GM12892 (cell line): ENCODE data around the gene BASP1.
A peak's percentile ranks its signal among the peaks of the same experiment; 100 is the strongest.

ENCODE experiments used
- DNase-seq: peaks from one replicate; pipeline ENCODE4 v3.0.0; 2011; ENCODE audit not compliant: insufficient read length
- FAIRE-seq: peaks from 2 replicates; lab custom pipeline; 2011; peaks lifted over from hg19 to GRCh38; lab: Jason Lieb, UNC
- POLR2A ChIP-seq: IDR thresholded peaks from 2 replicates; pipeline ENCODE4 v1.6.1; 2011; ENCODE audit warnings: low read depth, low read length, control low read depth
- POLR2AphosphoS5 ChIP-seq: IDR thresholded peaks from 2 replicates; pipeline ENCODE4 v1.6.1; 2011; ENCODE audit warnings: low read depth, low read length, control low read depth
- TAF1 ChIP-seq: IDR thresholded peaks from 2 replicates; pipeline ENCODE4 v1.6.1; 2011; ENCODE audit warnings: low read depth, mild to moderate bottlenecking, control low read depth, low read length, borderline replicate concordance

The BASP1 gene

DNA sequence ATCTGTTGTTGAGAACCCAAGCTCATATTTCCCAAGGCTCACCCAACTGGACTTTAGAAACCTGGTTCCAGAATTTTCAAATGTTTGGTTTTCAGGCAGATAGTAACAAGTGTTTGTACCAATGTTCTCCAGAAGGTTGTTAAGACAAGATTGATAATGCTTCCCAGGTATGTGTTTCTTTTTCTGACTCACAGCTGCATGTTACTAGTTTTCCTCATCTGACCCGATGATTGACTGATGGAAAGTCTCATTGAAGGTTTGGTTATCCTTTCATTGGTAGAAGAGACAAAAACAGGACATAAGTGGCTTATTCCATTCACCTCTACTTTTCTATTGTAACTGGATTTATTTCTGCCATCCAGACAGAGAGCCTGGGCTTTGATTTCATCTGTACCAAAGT, 10.4 kb downstream of the BASP1 start:
- FAIRE-seq (no peak), DNase-seq (no peak)
- no peak for TF ChIP-seq POLR2AphosphoS5
- no peak for TF ChIP-seq TAF1
- TF ChIP-seq POLR2A: no peak

- TF ChIP-seq TAF1: no peak
- no peak for TF ChIP-seq POLR2A
- no peak for TF ChIP-seq POLR2AphosphoS5
- DNase-seq (no peak), FAIRE-seq (no peak)
These were observed 11.4 kb downstream of the BASP1 start for GRCh38 chr5:17228821-17229291.

GRCh38 chr5:17229313-17229712, 11.9 kb downstream of the BASP1 start:
- peak; percentile 71 for FAIRE-seq
- TF ChIP-seq POLR2A (no peak), POLR2AphosphoS5 (no peak), TAF1 (no peak)
- no peak for DNase-seq

DNA sequence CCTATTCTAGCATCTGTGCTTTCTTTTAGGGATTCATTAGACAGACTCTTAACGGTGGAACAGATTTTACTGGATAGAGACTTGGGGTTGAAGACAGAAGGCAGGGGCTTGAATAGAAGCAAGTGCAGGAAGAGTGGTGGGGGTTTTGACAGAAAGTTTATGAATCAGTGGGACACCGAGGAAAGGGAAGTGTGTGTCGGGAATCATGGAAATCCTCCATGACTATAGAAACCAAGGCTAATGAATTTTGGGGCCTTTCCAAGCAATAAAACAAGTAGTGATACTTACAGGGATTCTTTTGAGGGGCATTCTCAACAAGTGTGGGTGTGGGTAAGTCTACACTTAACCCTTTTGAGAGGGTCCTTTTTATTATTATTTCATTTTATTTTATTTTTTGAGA, 12.8 kb downstream of the BASP1 start:
- TF ChIP-seq TAF1 (no peak), POLR2AphosphoS5 (no peak), POLR2A (no peak)
- FAIRE-seq (no peak), DNase-seq (no peak)

DNA sequence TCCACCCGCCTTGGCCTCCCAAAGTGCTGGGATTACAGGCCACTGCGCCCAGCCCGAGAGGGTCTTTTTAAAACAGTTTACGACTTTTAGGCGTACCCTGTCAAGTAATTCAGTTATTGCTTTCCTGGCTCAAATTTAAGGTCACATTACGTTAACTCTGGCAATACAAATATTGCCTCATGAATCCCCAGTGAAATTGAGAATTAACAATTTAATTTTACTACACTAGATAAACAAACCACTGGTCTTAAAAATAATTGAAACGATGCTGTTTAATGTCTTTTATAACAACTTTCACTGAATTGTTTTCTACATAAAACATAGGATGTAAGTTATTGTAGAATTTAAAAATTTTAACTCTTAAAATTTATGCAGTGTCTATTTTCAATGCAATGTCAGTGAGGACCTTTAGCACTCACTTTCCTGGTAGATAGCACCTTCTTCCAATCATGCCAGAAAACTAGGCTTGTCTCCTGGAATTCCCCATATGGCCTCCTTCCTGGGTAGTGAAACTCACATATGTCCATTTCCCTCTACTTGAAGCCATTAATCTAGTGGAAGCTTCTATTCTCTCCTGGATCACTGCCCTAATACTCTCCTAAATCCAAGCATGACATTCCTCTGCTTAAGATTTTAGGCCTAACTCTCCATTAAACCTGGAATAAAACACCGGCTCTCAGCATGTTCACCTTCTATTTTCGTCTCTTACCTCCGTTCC, 13.5 kb downstream of the BASP1 start:
- DNase-seq: no peak
- TF ChIP-seq TAF1 (no peak), POLR2AphosphoS5 (no peak), POLR2A (no peak)
- FAIRE-seq: no peak

DNA sequence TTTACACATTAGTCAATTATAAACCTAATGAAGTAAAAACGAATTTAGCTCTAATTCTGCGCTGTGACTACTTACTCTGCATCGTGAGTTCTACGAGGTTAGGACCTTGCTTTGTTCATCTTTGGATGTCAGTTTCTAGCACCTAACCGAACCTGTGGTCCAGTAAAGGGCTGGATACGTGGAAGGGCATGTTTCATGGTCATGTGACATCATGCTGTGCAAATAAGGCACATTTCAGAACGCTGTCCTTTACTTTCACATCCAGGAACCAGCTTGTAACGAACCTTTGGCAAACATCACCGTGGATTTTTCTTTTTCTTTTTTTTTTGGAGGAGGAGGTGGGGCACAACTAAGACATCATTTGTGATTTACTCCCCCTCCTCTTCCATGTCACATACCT, 15.0 kb downstream of the BASP1 start:
- TF ChIP-seq POLR2A (no peak), POLR2AphosphoS5 (no peak), TAF1 (no peak)
- no peak for DNase-seq
- no peak for FAIRE-seq

DNA sequence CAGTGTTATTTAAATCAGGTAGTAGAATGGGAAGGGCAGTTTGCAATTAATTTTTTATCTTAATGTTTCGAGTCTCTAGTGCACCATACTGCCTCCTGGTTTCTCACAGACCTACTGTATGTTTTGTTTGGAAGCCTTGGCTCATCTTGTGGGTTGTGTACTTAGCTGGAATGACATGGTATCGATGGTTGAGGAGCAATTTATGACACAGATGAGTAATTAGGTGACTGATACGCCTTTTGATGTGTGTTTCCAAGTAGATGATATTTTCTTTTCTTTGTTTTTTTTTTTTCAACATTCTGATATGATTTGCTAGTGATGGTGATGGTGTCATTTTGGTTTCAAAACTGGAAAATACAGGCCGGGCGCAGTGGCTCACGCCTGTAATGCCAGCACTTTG, 16.1 kb downstream of the BASP1 start:
- DNase-seq: no peak
- TF ChIP-seq POLR2AphosphoS5: no peak
- no peak for TF ChIP-seq POLR2A
- no peak for TF ChIP-seq TAF1
- FAIRE-seq: no peak

DNA sequence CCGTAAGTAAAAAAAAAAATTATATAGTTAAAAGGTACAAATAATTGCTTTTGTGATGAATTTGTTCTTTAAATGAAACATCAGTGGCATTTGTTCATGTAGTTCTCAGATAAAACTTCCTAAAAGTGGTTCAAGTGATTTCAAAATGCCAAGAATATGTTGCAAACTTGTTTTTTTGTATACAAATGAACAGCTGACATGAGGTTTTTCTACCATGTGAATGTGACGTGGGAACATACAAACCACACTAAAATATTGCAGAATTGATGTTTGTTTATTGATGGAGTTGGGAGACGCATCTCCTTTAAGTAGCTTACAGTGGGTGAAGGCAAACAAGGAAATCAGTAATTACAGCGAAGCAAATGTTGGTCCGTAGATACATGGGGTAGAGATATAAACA, 16.9 kb downstream of the BASP1 start:
- DNase-seq (no peak), FAIRE-seq (no peak)
- TF ChIP-seq POLR2A: no peak
- TF ChIP-seq POLR2AphosphoS5: no peak
- TF ChIP-seq TAF1: no peak

- TF ChIP-seq TAF1: no peak
- TF ChIP-seq POLR2A: no peak
- no peak for TF ChIP-seq POLR2AphosphoS5
- FAIRE-seq: no peak
- DNase-seq: no peak
These were observed 18.4 kb downstream of the BASP1 start for GRCh38 chr5:17235731-17236330.

DNA sequence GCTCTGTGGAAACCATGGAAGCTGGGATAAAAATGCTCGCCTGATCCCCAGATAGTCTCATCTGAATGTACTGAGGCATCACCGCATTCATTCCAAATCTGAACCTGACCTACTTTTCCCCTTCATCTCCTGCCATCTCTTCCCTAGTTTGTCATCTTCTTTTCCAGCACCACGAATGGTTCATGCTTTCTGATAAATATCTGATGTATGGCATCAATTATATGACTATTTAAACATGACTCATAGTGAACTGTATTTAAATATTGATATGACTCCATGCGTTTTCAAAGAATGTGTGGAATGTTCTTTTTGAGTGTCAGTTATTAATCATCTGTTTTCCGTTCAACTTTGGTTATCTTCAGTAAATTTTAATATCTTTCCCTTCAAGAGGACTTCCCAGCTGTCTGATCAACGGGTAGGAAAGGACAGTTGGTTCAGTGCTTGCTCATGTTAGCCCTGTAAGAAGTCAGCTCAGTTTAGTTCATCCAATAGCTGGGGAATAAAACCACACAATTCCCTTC, 21.1 kb downstream of the BASP1 start:
- DNase-seq: no peak
- TF ChIP-seq POLR2AphosphoS5 (no peak), POLR2A (no peak)
- no peak for FAIRE-seq

DNA sequence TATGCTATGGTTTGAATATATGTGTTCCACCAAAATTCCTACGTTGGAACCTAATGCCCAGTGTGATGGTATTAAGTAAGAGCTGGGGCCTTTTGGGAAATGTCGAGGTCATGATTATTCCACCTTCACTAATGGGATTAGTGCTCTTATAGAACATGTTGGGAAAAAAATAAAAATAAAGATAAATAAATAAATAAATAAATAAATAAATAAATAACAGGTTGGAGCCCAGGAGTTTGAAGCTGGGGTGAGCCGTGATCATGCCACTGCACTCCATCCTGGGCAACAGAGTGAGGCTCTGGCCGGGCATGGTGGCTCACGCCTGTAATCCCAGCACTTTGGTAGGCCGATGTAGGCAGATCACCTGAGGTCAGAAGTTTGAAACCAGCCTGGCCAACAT, 22.5 kb downstream of the BASP1 start:
- FAIRE-seq (no peak), DNase-seq (no peak)
- no peak for TF ChIP-seq POLR2AphosphoS5
- TF ChIP-seq TAF1: no peak
- TF ChIP-seq POLR2A: no peak

DNA sequence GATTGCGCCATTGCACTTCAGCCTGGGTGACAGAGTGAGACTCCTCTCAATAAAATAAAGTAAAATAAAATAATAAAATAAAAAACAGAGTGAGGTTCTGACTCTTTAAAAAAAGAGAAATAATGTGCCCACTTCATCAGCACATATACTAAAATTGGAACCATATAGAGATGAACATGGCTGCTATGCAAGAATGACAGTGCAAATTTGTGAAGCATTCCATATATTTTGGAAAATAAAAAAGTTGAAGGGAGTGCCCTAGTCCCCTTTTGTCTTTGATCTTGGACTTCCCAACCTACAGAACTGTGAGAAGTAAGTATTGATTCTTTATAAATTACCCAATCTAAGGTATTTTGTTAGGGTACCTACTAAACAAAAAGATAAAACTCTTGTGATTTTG, 23.1 kb downstream of the BASP1 start:
- FAIRE-seq (no peak), DNase-seq (no peak)
- no peak for TF ChIP-seq POLR2AphosphoS5
- TF ChIP-seq POLR2A: no peak
